Thoracic aorta endothelial cell (primary cell): ENCODE results near the gene ARVCF. TPM values are rescaled to one million over a fixed set of nuclear protein-coding genes. Genes with fewer than 3 reads are reported as not detected.

Experiments
- small RNA-seq: library from RNA; depleted of rRNA; stranded (forward); fragments of <200 nt; gene quantifications from one replicate; pipeline ENCODE3, GENCODE V24; 2012
- total RNA-seq: library from RNA; depleted of rRNA; stranded (reverse); fragments of >200 nt; gene quantifications from 2 replicates; pipeline ENCODE4 v1.2.3, GENCODE V29; 2012

ARVCF gene, protein sequence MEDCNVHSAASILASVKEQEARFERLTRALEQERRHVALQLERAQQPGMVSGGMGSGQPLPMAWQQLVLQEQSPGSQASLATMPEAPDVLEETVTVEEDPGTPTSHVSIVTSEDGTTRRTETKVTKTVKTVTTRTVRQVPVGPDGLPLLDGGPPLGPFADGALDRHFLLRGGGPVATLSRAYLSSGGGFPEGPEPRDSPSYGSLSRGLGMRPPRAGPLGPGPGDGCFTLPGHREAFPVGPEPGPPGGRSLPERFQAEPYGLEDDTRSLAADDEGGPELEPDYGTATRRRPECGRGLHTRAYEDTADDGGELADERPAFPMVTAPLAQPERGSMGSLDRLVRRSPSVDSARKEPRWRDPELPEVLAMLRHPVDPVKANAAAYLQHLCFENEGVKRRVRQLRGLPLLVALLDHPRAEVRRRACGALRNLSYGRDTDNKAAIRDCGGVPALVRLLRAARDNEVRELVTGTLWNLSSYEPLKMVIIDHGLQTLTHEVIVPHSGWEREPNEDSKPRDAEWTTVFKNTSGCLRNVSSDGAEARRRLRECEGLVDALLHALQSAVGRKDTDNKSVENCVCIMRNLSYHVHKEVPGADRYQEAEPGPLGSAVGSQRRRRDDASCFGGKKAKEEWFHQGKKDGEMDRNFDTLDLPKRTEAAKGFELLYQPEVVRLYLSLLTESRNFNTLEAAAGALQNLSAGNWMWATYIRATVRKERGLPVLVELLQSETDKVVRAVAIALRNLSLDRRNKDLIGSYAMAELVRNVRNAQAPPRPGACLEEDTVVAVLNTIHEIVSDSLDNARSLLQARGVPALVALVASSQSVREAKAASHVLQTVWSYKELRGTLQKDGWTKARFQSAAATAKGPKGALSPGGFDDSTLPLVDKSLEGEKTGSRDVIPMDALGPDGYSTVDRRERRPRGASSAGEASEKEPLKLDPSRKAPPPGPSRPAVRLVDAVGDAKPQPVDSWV
- total RNA-seq: 40.2 and 44.3 TPM in 2 replicates

DNA sequence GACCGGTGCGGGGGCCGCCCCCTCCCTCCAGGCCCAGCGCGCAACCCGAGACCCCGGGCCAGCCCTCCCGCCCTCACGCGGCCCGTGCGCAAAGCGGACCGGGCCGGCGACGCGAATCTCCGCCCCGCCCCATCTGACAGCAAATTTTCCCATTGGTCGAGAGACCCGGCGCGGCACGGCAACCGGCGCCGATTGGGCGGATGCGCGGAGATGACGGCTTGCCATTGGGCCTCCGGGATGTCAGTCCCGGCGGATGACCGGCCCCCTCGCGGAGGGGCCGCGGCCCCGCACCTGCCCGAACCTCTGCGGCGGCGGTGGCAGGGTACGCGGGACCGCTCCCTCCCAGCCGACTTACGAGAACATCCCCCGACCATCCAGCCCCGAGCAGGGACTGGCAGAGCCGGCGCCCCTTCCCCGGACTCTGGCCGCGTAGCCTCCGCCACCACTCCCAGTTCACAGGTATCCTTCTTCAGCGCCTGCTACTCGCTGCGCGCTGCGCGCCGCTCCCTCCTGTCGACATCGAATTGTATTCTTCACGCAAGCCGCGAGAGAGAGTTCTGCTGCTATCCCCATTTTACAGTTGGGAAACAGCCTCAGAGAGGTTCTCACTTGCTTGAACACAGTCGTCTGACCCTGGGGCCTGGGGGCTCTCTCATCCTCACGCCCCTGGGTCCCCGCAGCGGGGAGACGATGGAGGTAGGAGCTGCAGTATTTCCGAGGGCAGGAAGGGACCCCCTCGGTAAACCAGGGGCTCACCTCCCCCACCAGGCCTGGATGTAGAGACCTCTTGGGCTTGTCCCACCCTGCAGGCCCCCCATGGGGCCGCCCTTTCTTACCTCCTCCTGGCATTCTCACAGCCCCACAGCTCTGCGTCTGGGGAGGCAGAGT is at the start of gene ARVCF:
Gene ARVCF (minus strand): TSS at position 90 of the 888 bp plus-strand sequence. CDS start 26,029 bp downstream, outside the sequence.

DNA sequence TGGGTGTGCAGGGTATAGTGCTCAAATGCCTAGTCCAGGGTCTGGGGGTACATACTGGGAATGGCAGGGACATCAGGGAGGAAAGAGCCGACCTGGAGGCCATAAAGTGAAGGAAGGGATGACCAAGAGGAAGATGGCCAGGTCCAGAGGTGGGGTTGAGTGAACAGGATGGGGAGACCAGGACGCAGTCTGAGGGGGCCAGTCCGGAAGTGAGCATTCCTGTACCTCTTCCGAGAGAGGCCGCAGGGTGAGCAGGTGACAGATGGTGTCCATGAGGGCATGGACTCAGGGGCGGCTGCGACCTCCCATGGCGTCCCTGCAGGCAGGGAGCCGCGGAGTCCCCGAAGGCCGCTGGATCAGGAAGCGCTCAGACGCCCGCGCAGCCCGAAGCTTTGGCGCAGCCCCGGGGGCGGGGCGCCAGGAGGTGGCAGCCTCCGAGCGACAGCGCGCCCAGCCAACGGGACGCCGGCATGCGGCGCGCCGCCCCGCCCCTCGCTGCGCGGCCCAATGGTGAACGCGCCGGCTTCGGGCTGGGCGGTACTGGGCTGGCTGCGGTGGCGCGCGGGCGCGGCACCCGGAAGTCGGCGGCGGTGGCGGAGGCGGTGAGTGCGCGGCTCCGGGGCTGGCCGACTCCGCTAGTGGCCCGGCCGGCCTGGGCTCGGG is 4.0 kb upstream of the ARVCF start, which contains the start of gene TANGO2:
Gene TANGO2 (plus strand): TSS at position 578 of the 663 bp plus-strand sequence. CDS start 15,689 bp downstream, outside the sequence.

DNA sequence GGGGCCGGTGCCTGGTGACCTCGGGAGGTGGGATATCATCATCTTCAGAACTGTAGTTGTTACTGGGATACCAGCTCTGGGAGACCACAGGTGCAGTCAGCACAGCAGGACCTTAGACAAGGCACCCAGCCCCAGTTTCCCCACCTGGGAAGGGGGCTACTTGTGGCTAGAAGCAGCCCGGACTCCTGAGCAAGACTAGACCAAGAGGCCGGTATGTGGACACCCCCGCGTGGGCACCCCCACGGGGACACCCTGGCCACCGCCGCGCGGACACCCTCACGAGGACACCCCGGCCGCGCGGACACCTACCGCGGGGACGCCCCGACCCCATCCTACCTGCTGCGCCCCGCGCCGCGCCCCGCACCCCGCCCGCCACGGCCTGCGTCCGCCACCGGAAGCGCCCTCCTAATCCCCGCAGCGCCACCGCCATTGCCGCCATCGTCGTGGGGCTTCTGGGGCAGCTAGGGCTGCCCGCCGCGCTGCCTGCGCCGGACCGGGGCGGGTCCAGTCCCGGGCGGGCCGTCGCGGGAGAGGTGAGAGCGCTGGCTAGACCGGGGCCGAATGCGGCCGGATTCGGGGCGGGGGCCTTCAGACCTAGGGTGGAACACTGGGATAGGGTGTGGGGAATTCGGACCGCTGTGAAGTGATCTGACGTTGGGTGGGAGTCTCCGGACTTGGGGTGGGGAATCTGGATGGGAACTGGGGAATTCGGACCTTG is 75.1 kb downstream of the ARVCF start, which contains the start of the genes COMT and TXNRD2:
Gene COMT (plus strand): TSS at position 408 of the 718 bp plus-strand sequence. CDS start 20,755 bp downstream, outside the sequence.
Gene TXNRD2 (minus strand): TSS at position 454 of the 718 bp plus-strand sequence. CDS start 15 bp downstream, at position 439.

Small RNA genes within 50 kb of the gene (small RNA-seq; reads per million reads assigned to genes)
- 110 reads per million, percentile 98 among the genes with 10 or more reads in this experiment for gene MIR185

Other genes with a start within 250 kb of the ARVCF start
- gene GNB1L, start 161.9 kb downstream of the ARVCF start, total RNA-seq: 5.5 and 8.6 TPM in 2 replicates
- gene RTL10, start 161.9 kb downstream of the ARVCF start, total RNA-seq: 21.8 and 31.1 TPM in 2 replicates
- gene COMT, start 75.1 kb downstream of the ARVCF start, total RNA-seq: 122 and 155 TPM in 2 replicates
- gene TXNRD2, start 75.0 kb downstream of the ARVCF start, total RNA-seq: 44.1 and 67.6 TPM in 2 replicates
- 32.3 and 35.0 TPM in 2 replicates for gene TANGO2, start 4.3 kb upstream of the ARVCF start, total RNA-seq
- 36.3 and 44.8 TPM in 2 replicates for gene DGCR8, start 63.4 kb upstream of the ARVCF start, total RNA-seq
- 358 and 382 TPM in 2 replicates for gene RANBP1, start 99.3 kb upstream of the ARVCF start, total RNA-seq
- 33.4 and 38.6 TPM in 2 replicates for gene TRMT2A, start 100.4 kb upstream of the ARVCF start, total RNA-seq
- 29.4 and 32.4 TPM in 2 replicates for gene ZDHHC8, start 115.0 kb upstream of the ARVCF start, total RNA-seq
- 6.9 and 7.0 TPM in 2 replicates for gene CCDC188, start 134.2 kb upstream of the ARVCF start, total RNA-seq